Measurements from ENCODE around the gene LSM3. TPM values are rescaled to one million over a fixed set of nuclear protein-coding genes. Genes with fewer than 3 reads are reported as not detected.

Gene LSM3
- total and polyA plus RNA-seq, 9 of the 15 experiments (the other 6 are each of a cell fraction or from before 2014, with no cell fraction given), result 33.8 to 203 (median 61.2) TPM

- DNase-seq (ENCODE audit: extremely low read depth in 1 of 4, low spot score in 3 of 4), result no peak
Observed at GRCh38 chr3:14238930-14239329, 60.3 kb downstream of the LSM3 start.

More at GRCh38 chr3:14238930-14239329, 60.3 kb downstream of the LSM3 start:
- H3K27ac ChIP-seq (ENCODE audit: extremely low read depth, low read depth, low read length), result no peak overlapping the region
- peaks cover 19% of the 10 kb centered on the region for H3K9me3 ChIP-seq (replicated peaks; ENCODE audit: control insufficient read depth, insufficient read depth, low read depth, low read length)
- H3K27me3 ChIP-seq (ENCODE audit: control insufficient read depth in 2 of 2, insufficient read depth in 2 of 2, low read length in 2 of 2), result no peaks in the 10 kb centered on the region
- ChIA-PET POLR2A (interaction anchor here (1.4 to 1.9 kb wide), 2 partner anchors 10 to 59 kb away, joined by 3 to 5 read pairs; no protein-coding TSS in a partner anchor), CTCF (ENCODE audit: low intra/inter-chr PET ratio) (no interaction called here)
- in situ Hi-C loops (cut with MboI) (no loop called here), intact Hi-C loops (cut with micrococcal nuclease) (no loop called here)
- FAIRE-seq (no peak), ATAC-seq (no peak)
- TF ChIP-seq PHTF2 (CRISPR knock-in tag; IDR thresholded peaks at IDR 0.05) (no peak), RBBP5 (IDR thresholded peaks at IDR 0.05; ENCODE audit: borderline replicate concordance, insufficient read depth, low read length, poor library complexity, severe bottlenecking) (no peak), ATF6 (CRISPR knock-in tag; IDR thresholded peaks at IDR 0.05) (0 out of 2 replicates have a peak, but pooled peaks have one; percentile 50)
- no peaks in the 10 kb centered on the region for H3K79me2 ChIP-seq (ENCODE audit: control insufficient read depth, insufficient read depth, low read length)
- no peak overlapping the region for H3K4me2 ChIP-seq (ENCODE audit: insufficient read depth, low read length)
- H3K36me3 ChIP-seq (ENCODE audit: control insufficient read depth, insufficient read depth, low read length), result no peaks in the 10 kb centered on the region; the same call in 2 of the 3 replicates
- H3K9ac ChIP-seq (ENCODE audit: insufficient read depth in 1 of 2, low read depth in 2 of 2, low read length in 2 of 2), result no peak overlapping the region
- H4K20me1 ChIP-seq (replicated peaks; ENCODE audit: control insufficient read depth, insufficient read depth, low read length), result no peaks in the 10 kb centered on the region
- no peaks in the 10 kb centered on the region for H3K9me1 ChIP-seq (ENCODE audit: control insufficient read depth, insufficient read depth, low read length)
- no TSS peak for BruUV-seq (replicated peaks)
- no peak overlapping the region for H2AFZ ChIP-seq (ENCODE audit: low read depth, low read length)
- H3K4me3 ChIP-seq, result no peak overlapping the region
- peaks cover 20 to 21% of the 10 kb centered on the region in 2 experiments; a peak in 4 of 5 replicates for H3K4me1 ChIP-seq (replicated peaks in 1 of 2; ENCODE audit: control insufficient read depth in 2 of 2, insufficient read depth in 2 of 2, low read length in 2 of 2)

Data from K562 (cell line).